GM08714 (cell line): ENCODE data around the gene NOC4L.

ENCODE experiments used
- H3K4me3 ChIP-seq: fragments of 200-500 bp; sonication (Bioruptor generic); 2 replicates; pipeline ENCODE4 v1.5.1; 2014; ENCODE audit warnings: mild to moderate bottlenecking, low read length, inconsistent platforms
- ZNF274 ChIP-seq: IDR thresholded peaks from 2 replicates; pipeline ENCODE4 v1.6.1; 2012; ENCODE audit warnings: mild to moderate bottlenecking, low read depth, low read length

NOC4L gene

GRCh38 chr12:132154941-132155770, 10.9 kb downstream of the NOC4L start:
- no peak for TF ChIP-seq ZNF274
- H3K4me3 ChIP-seq, result no peak overlapping the region

GRCh38 chr12:132155771-132156572, 11.7 kb downstream of the NOC4L start:
- no peak overlapping the region for H3K4me3 ChIP-seq
- no peak for TF ChIP-seq ZNF274

- TF ChIP-seq ZNF274, result no peak
- H3K4me3 ChIP-seq, result no peak overlapping the region
These were observed 12.5 kb downstream of the NOC4L start for GRCh38 chr12:132156573-132157325.

GRCh38 chr12:132157733-132158409, 13.6 kb downstream of the NOC4L start:
- TF ChIP-seq ZNF274, result no peak
- H3K4me3 ChIP-seq, result no peak overlapping the region

- TF ChIP-seq ZNF274, result no peak
- H3K4me3 ChIP-seq, result no peak overlapping the region
These were observed 14.7 kb downstream of the NOC4L start for GRCh38 chr12:132158677-132159554.

- no peak overlapping the region for H3K4me3 ChIP-seq
- TF ChIP-seq ZNF274, result no peak
These were observed 15.3 kb downstream of the NOC4L start for GRCh38 chr12:132159555-132160003.

GRCh38 chr12:132160016-132160415, 15.8 kb downstream of the NOC4L start:
- TF ChIP-seq ZNF274, result no peak
- H3K4me3 ChIP-seq, result no peak overlapping the region

GRCh38 chr12:132160601-132161035, 16.4 kb downstream of the NOC4L start:
- TF ChIP-seq ZNF274, result no peak

GRCh38 chr12:132161036-132161781, 17.0 kb downstream of the NOC4L start:
- no peak overlapping the region for H3K4me3 ChIP-seq
- TF ChIP-seq ZNF274, result no peak

More at GRCh38 chr12:132160601-132161035, 16.4 kb downstream of the NOC4L start:
- no peak overlapping the region for H3K4me3 ChIP-seq

- no peak for TF ChIP-seq ZNF274
- no peak overlapping the region for H3K4me3 ChIP-seq
These were observed 17.7 kb downstream of the NOC4L start for GRCh38 chr12:132161796-132162507.

- TF ChIP-seq ZNF274, result no peak
- no peak overlapping the region for H3K4me3 ChIP-seq
These were observed 18.3 kb downstream of the NOC4L start for GRCh38 chr12:132162508-132163031.
